PFSK-1 (cell line): ENCODE results near the gene LRRC2.

ENCODE experiments used
- POLR2AphosphoS5 ChIP-seq: IDR thresholded peaks from 2 replicates; pipeline ENCODE4 v1.6.1; 2012; ENCODE audit warnings: low read depth, mild to moderate bottlenecking, control low read depth, low read length, moderate library complexity
- SIN3A ChIP-seq: IDR thresholded peaks from 2 replicates; pipeline ENCODE4 v1.6.1; 2012; ENCODE audit warnings: mild to moderate bottlenecking, low read length, moderate library complexity, borderline replicate concordance; ENCODE audit not compliant: insufficient read depth
- TF ChIP-seq, protein P1 (sequence below), 2 experiments: IDR thresholded peaks; 2 replicates each; pipeline versions ENCODE4 v1.6.1 to v1.8.0; 2011 to 2012; ENCODE audit warnings: low read depth in 2 of 2, low read length in 2 of 2, control low read depth in 1 of 2, inconsistent platforms in 1 of 2, mild to moderate bottlenecking in 1 of 2, moderate library complexity in 1 of 2; ENCODE audit not compliant: insufficient read depth in 1 of 2

DNA sequence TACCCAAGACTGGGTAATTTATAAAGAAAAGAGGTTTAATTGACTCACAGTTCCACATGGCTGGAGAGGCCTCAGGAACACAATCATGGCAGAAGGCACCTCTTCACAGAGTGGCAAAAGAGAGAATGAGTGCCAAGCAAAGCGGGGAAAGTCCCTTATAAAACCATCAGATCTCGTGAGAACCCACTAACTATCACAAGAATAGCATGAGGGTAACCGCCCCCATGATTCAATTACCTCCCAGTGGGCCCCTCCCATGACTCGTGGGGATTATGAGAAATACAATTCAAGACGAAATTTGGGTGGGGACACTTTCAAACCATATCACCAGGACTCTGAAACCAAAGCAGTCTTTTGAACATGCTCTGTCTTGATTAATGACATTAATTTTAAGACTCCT lies 61.3 kb downstream of the LRRC2 start:
- TF ChIP-seq POLR2AphosphoS5 (no peak), SIN3A (no peak)
- TF ChIP-seq, protein P1, sequence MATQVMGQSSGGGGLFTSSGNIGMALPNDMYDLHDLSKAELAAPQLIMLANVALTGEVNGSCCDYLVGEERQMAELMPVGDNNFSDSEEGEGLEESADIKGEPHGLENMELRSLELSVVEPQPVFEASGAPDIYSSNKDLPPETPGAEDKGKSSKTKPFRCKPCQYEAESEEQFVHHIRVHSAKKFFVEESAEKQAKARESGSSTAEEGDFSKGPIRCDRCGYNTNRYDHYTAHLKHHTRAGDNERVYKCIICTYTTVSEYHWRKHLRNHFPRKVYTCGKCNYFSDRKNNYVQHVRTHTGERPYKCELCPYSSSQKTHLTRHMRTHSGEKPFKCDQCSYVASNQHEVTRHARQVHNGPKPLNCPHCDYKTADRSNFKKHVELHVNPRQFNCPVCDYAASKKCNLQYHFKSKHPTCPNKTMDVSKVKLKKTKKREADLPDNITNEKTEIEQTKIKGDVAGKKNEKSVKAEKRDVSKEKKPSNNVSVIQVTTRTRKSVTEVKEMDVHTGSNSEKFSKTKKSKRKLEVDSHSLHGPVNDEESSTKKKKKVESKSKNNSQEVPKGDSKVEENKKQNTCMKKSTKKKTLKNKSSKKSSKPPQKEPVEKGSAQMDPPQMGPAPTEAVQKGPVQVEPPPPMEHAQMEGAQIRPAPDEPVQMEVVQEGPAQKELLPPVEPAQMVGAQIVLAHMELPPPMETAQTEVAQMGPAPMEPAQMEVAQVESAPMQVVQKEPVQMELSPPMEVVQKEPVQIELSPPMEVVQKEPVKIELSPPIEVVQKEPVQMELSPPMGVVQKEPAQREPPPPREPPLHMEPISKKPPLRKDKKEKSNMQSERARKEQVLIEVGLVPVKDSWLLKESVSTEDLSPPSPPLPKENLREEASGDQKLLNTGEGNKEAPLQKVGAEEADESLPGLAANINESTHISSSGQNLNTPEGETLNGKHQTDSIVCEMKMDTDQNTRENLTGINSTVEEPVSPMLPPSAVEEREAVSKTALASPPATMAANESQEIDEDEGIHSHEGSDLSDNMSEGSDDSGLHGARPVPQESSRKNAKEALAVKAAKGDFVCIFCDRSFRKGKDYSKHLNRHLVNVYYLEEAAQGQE (IDR thresholded peaks at IDR 0.05; ENCODE audit: insufficient read depth in 1 of 2, low read depth in 2 of 2, low read length in 2 of 2), result no peak
